Measurements from ENCODE around the gene ATP10A. TPM values are rescaled to one million over a fixed set of nuclear protein-coding genes. Genes with fewer than 3 reads are reported as not detected.

ATP10A gene
- total RNA-seq, 1 donor from 2014 or later: not detected

GRCh38 chr15:25653371-25653770 lies 209.8 kb downstream of the ATP10A start:
- Mint-ChIP-seq H3K27ac (ENCODE audit: unreplicated experiment) (no peak overlapping the region), H3K27me3 (ENCODE audit: unreplicated experiment) (peaks cover 5% of the 10 kb centered on the region), H3K9me3 (ENCODE audit: unreplicated experiment) (peaks cover 6% of the 10 kb centered on the region), H3K4me3 (ENCODE audit: unreplicated experiment) (no peak overlapping the region), H3K4me1 (ENCODE audit: low read depth, unreplicated experiment) (peaks cover 9% of the 10 kb centered on the region), H3K36me3 (ENCODE audit: unreplicated experiment) (peaks cover 5% of the 10 kb centered on the region)
- TF ChIP-seq, protein P1, sequence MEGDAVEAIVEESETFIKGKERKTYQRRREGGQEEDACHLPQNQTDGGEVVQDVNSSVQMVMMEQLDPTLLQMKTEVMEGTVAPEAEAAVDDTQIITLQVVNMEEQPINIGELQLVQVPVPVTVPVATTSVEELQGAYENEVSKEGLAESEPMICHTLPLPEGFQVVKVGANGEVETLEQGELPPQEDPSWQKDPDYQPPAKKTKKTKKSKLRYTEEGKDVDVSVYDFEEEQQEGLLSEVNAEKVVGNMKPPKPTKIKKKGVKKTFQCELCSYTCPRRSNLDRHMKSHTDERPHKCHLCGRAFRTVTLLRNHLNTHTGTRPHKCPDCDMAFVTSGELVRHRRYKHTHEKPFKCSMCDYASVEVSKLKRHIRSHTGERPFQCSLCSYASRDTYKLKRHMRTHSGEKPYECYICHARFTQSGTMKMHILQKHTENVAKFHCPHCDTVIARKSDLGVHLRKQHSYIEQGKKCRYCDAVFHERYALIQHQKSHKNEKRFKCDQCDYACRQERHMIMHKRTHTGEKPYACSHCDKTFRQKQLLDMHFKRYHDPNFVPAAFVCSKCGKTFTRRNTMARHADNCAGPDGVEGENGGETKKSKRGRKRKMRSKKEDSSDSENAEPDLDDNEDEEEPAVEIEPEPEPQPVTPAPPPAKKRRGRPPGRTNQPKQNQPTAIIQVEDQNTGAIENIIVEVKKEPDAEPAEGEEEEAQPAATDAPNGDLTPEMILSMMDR (IDR thresholded peaks at IDR 0.05; ENCODE audit: partially characterized antibody, unreplicated experiment): no peak
- DNase-seq: no peak

DNA sequence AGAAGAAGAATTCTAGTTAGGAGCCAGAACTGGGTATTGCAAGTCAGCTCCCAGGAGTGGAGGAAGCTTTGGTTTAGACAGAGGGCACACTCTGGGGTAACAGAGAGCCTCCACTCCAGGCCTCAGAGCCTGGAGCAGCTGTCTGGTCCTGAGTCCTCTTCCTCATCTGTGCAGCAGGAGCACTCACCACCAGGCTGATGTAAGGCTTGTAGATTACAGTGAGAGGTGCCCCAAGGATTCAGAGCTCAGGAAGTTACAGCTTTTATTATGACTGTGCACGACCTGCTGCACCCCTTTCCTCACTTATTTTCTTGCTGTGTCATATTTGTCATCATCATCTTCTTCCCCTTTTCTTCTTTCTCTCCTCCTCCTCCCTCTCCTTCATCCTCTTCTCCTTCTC lies 210.4 kb downstream of the ATP10A start:
- no peak overlapping the region for H3K27ac Mint-ChIP-seq (ENCODE audit: unreplicated experiment)
- DNase-seq: no peak
- H3K9me3 Mint-ChIP-seq (ENCODE audit: unreplicated experiment): peaks cover 6% of the 10 kb centered on the region
- peaks cover 5% of the 10 kb centered on the region for H3K36me3 Mint-ChIP-seq (ENCODE audit: unreplicated experiment)
- H3K4me1 Mint-ChIP-seq (ENCODE audit: low read depth, unreplicated experiment): peaks cover 9% of the 10 kb centered on the region
- TF ChIP-seq, protein P1 (IDR thresholded peaks at IDR 0.05; ENCODE audit: partially characterized antibody, unreplicated experiment): no peak
- H3K4me3 Mint-ChIP-seq (ENCODE audit: unreplicated experiment): no peak overlapping the region
- H3K27me3 Mint-ChIP-seq (ENCODE audit: unreplicated experiment): peaks cover 5% of the 10 kb centered on the region

GRCh38 chr15:25649390-25649789 lies 213.7 kb downstream of the ATP10A start:
- no peak overlapping the region for H3K27ac Mint-ChIP-seq (ENCODE audit: unreplicated experiment)
- no peak overlapping the region for H3K4me3 Mint-ChIP-seq (ENCODE audit: unreplicated experiment)
- H3K27me3 Mint-ChIP-seq (ENCODE audit: unreplicated experiment): peaks cover 3% of the 10 kb centered on the region
- H3K36me3 Mint-ChIP-seq (ENCODE audit: unreplicated experiment): no peaks in the 10 kb centered on the region
- TF ChIP-seq, protein P1 (IDR thresholded peaks at IDR 0.05; ENCODE audit: partially characterized antibody, unreplicated experiment): no peak
- H3K9me3 Mint-ChIP-seq (ENCODE audit: unreplicated experiment): peaks cover 6% of the 10 kb centered on the region
- H3K4me1 Mint-ChIP-seq (ENCODE audit: low read depth, unreplicated experiment): peaks cover 2% of the 10 kb centered on the region
- no peak for DNase-seq

DNA sequence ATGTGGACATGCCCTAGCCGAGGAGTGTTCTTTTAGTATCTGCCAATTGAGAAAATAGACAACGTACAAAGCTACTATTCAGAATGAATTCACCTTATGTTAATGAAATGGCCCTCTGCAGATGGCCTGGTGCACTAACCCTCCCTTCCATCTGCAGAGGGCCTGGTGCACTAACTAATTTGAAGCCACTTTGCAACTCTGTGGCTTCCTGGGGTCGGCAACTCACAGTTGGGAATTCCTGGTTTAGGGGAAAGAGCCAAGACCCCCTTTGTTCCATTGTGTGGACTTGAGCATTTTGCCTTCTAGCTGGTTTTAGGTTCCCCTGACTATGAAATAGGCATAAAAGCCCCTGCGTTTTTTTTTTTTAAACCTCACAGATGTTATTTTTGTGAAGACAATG lies 220.0 kb downstream of the ATP10A start:
- H3K4me1 Mint-ChIP-seq (ENCODE audit: low read depth, unreplicated experiment): peaks cover 24% of the 10 kb centered on the region
- H3K27me3 Mint-ChIP-seq (ENCODE audit: unreplicated experiment): peaks cover 7% of the 10 kb centered on the region
- H3K9me3 Mint-ChIP-seq (ENCODE audit: unreplicated experiment): peaks cover 6% of the 10 kb centered on the region
- H3K27ac Mint-ChIP-seq (ENCODE audit: unreplicated experiment): no peak overlapping the region
- DNase-seq: no peak
- H3K36me3 Mint-ChIP-seq (ENCODE audit: unreplicated experiment): no peaks in the 10 kb centered on the region
- no peak overlapping the region for H3K4me3 Mint-ChIP-seq (ENCODE audit: unreplicated experiment)
- TF ChIP-seq, protein P1 (IDR thresholded peaks at IDR 0.05; ENCODE audit: partially characterized antibody, unreplicated experiment): no peak

GRCh38 chr15:25641762-25642161 lies 221.4 kb downstream of the ATP10A start:
- Mint-ChIP-seq H3K4me3 (ENCODE audit: unreplicated experiment) (no peak overlapping the region), H3K36me3 (ENCODE audit: unreplicated experiment) (peaks cover 8% of the 10 kb centered on the region), H3K27me3 (ENCODE audit: unreplicated experiment) (peaks cover 7% of the 10 kb centered on the region), H3K4me1 (ENCODE audit: low read depth, unreplicated experiment) (peaks cover 24% of the 10 kb centered on the region), H3K27ac (ENCODE audit: unreplicated experiment) (no peak overlapping the region), H3K9me3 (ENCODE audit: unreplicated experiment) (peaks cover 7% of the 10 kb centered on the region)
- no peak for DNase-seq
- TF ChIP-seq, protein P1 (IDR thresholded peaks at IDR 0.05; ENCODE audit: partially characterized antibody, unreplicated experiment): no peak

Measured in glutamatergic neuron (in vitro differentiated cells).